Small intestine (tissue), 7 donors: Measurements from ENCODE around the gene MYLK4. TPM values are rescaled to one million over a fixed set of nuclear protein-coding genes. Genes with fewer than 3 reads are reported as not detected.

ENCODE experiments used
- DNase-seq, 2 donors: peaks; one replicate each; pipeline versions ENCODE4 v3.0.0 to v3.0.0-alpha.2; 2013
- FAIRE-seq: peaks from 2 replicates; lab custom pipeline; 2012; peaks lifted over from hg19 to GRCh38; lab: Jason Lieb, UNC
- H3K27ac ChIP-seq, 3 donors: one replicate each; pipeline ENCODE4 v1.5.1; 2013; ENCODE audit warnings: low read length in 2 of 3, mild to moderate bottlenecking in 2 of 3, control low read depth in 1 of 3, inconsistent platforms in 1 of 3, low read depth in 1 of 3, moderate library complexity in 1 of 3
- H3K27me3 ChIP-seq, 3 donors: one replicate each; pipeline ENCODE4 v1.6.1; 2013; ENCODE audit warnings: low read length in 3 of 3, inconsistent platforms in 1 of 3; ENCODE audit not compliant: control insufficient read depth in 3 of 3, insufficient read depth in 3 of 3
- H3K36me3 ChIP-seq, 3 donors: one replicate each; pipeline ENCODE4 v1.6.1; 2013; ENCODE audit warnings: low read length in 3 of 3, inconsistent platforms in 1 of 3, low read depth in 1 of 3, mild to moderate bottlenecking in 1 of 3, moderate library complexity in 1 of 3; ENCODE audit not compliant: control insufficient read depth in 3 of 3, insufficient read depth in 2 of 3
- H3K4me1 ChIP-seq, 3 donors: one replicate each; pipeline ENCODE4 v1.6.1; 2013; ENCODE audit warnings: low read length in 2 of 3, inconsistent platforms in 1 of 3, low read depth in 1 of 3, mild to moderate bottlenecking in 1 of 3, moderate library complexity in 1 of 3; ENCODE audit not compliant: control insufficient read depth in 3 of 3, insufficient read depth in 2 of 3
- H3K4me3 ChIP-seq, 3 donors: one replicate each; pipeline ENCODE4 v1.5.1; 2013; ENCODE audit warnings: low read length in 3 of 3, control low read depth in 1 of 3, inconsistent platforms in 1 of 3, low read depth in 1 of 3, mild to moderate bottlenecking in 1 of 3, moderate library complexity in 1 of 3
- H3K9me3 ChIP-seq, 2 donors: one replicate each; pipeline ENCODE4 v1.6.1; 2013; ENCODE audit warnings: low read depth in 1 of 2, low read length in 1 of 2; ENCODE audit not compliant: control insufficient read depth in 2 of 2, insufficient read depth in 1 of 2
- WGBS, 3 donors: extraction: QIAGEN DNeasy Blood & Tissue Kit; methylation state at CpG; one replicate each; pipeline ENCODE4 v1.1.7; 2013; 5-methylcytosine and 5-hydroxymethylcytosine counted together
- polyA plus RNA-seq, 4 donors: library from polyadenylated mRNA; stranded (reverse) in 3 of 4; unstranded in 1 of 4; fragments of 200-250 nt in 3 of 4; fragments of 120-200 nt in 1 of 4; gene quantifications; one replicate each; pipeline versions ENCODE4 v1.2.1 to v1.2.3, GENCODE V29; 2013
- donor health status: healthy with polysubstance abuse.
- donor health status: control.
- donor health status: control.
- donor health status: Bipolar disorder and iron deficiency.
- donor health status: healthy.

The MYLK4 gene
- polyA plus RNA-seq, 4 donors, result under 0.01 to 0.37 (median 0.32) TPM

GRCh38 chr6:2749969-2750600, 637 bp downstream of the MYLK4 start:
- Histone ChIP-seq H3K4me3 (no peak overlapping the region), H3K36me3 (no peaks in the 10 kb centered on the region), H3K27me3 (no peaks in the 10 kb centered on the region), H3K9me3 (no peaks in the 10 kb centered on the region), H3K4me1 (no peaks in the 10 kb centered on the region), H3K27ac (no peak overlapping the region)
- WGBS, 3 donors, result 5 to 11% (median 10%) methylated on average over 11 of the region's 11 CpGs
- DNase-seq (peak; percentile 56 to 68), FAIRE-seq (no peak)

GRCh38 chr6:2748183-2748582, 2.5 kb downstream of the MYLK4 start:
- no peak for FAIRE-seq

GRCh38 chr6:2746557-2747061, 4.1 kb downstream of the MYLK4 start:
- Histone ChIP-seq H3K4me1 (no peaks in the 10 kb centered on the region), H3K36me3 (no peaks in the 10 kb centered on the region), H3K27ac (no peak overlapping the region), H3K4me3 (no peak overlapping the region), H3K9me3 (no peaks in the 10 kb centered on the region), H3K27me3 (no peaks in the 10 kb centered on the region)
- DNase-seq (no peak), FAIRE-seq (no peak)
- WGBS, 3 donors, result 79 to 83% (median 82%) methylated on average over 7 of the region's 7 CpGs

More at GRCh38 chr6:2748183-2748582, 2.5 kb downstream of the MYLK4 start:
- Histone ChIP-seq H3K27ac (no peak overlapping the region), H3K36me3 (no peaks in the 10 kb centered on the region), H3K9me3 (no peaks in the 10 kb centered on the region), H3K4me3 (no peak overlapping the region), H3K4me1 (no peaks in the 10 kb centered on the region), H3K27me3 (no peaks in the 10 kb centered on the region)
- WGBS, 3 donors, result 84 to 87% (median 86%) methylated on average over 8 of the region's 8 CpGs
- no peak for DNase-seq

- WGBS, 3 donors, result 66 to 83% (median 80%) methylated on average over 4 of the region's 4 CpGs
- DNase-seq, result no peak
- no peaks in the 10 kb centered on the region for H3K27me3 ChIP-seq
- H3K9me3 ChIP-seq, result no peaks in the 10 kb centered on the region
- H3K27ac ChIP-seq, result no peak overlapping the region
- no peak for FAIRE-seq
- no peaks in the 10 kb centered on the region for H3K4me1 ChIP-seq
- H3K4me3 ChIP-seq, result no peak overlapping the region
- H3K36me3 ChIP-seq, result no peaks in the 10 kb centered on the region
Measured at GRCh38 chr6:2745246-2745645, 5.5 kb downstream of the MYLK4 start.

GRCh38 chr6:2744778-2745177, 5.9 kb downstream of the MYLK4 start:
- Histone ChIP-seq H3K9me3 (no peaks in the 10 kb centered on the region), H3K36me3 (no peaks in the 10 kb centered on the region), H3K27me3 (no peaks in the 10 kb centered on the region), H3K4me3 (no peak overlapping the region), H3K4me1 (no peaks in the 10 kb centered on the region), H3K27ac (no peak overlapping the region)
- WGBS, 3 donors, result 91 to 93% (median 91%) methylated on average over 8 of the region's 8 CpGs
- FAIRE-seq (no peak), DNase-seq (no peak)

- DNase-seq (peak in 1 of 2 donors; percentile 57), FAIRE-seq (no peak)
- no peaks in the 10 kb centered on the region for H3K36me3 ChIP-seq
- 19 to 50% (median 30%) methylated on average over 9 of the region's 9 CpGs for whole genome bisulfite sequencing, 3 donors
- H3K4me3 ChIP-seq, result no peak overlapping the region
- no peaks in the 10 kb centered on the region for H3K27me3 ChIP-seq
- no peaks in the 10 kb centered on the region for H3K4me1 ChIP-seq
- H3K9me3 ChIP-seq, result no peaks in the 10 kb centered on the region
- no peak overlapping the region for H3K27ac ChIP-seq
Measured at GRCh38 chr6:2744209-2744771, 6.4 kb downstream of the MYLK4 start.

- H3K27me3 ChIP-seq, result no peaks in the 10 kb centered on the region
- DNase-seq (peak in 1 of 2 donors; percentile 51), FAIRE-seq (no peak)
- no peak overlapping the region for H3K4me3 ChIP-seq
- no peaks in the 10 kb centered on the region for H3K9me3 ChIP-seq
- no peaks in the 10 kb centered on the region for H3K4me1 ChIP-seq
- H3K27ac ChIP-seq, result no peak overlapping the region
- no peaks in the 10 kb centered on the region for H3K36me3 ChIP-seq
- 28 to 70% (median 43%) methylated on average over 17 of the region's 17 CpGs for WGBS, 3 donors
Measured at GRCh38 chr6:2743280-2744208, 7.2 kb downstream of the MYLK4 start.

GRCh38 chr6:2741756-2742155, 9.0 kb downstream of the MYLK4 start:
- no peak for DNase-seq
- H3K36me3 ChIP-seq, result no peaks in the 10 kb centered on the region
- no peaks in the 10 kb centered on the region for H3K4me1 ChIP-seq
- FAIRE-seq, result no peak
- H3K4me3 ChIP-seq, result no peak overlapping the region
- 93 to 98% (median 97%) methylated on average over 2 of the region's 2 CpGs for WGBS, 3 donors
- H3K27ac ChIP-seq, result no peak overlapping the region
- H3K9me3 ChIP-seq, result no peaks in the 10 kb centered on the region
- no peaks in the 10 kb centered on the region for H3K27me3 ChIP-seq
